Measurements from ENCODE around the gene SF1. TPM values are rescaled to one million over a fixed set of nuclear protein-coding genes. Genes with fewer than 3 reads are reported as not detected.
A peak's percentile ranks its signal among the peaks of the same experiment; 100 is the strongest.

Gene SF1
- total RNA-seq, 1 donor from 2014 or later = 183 TPM

GRCh38 chr11:64776425-64776824 lies 1.9 kb downstream of the SF1 start:
- Mint-ChIP-seq H3K9me3 (ENCODE audit: low read depth) (no peaks in the 10 kb centered on the region), H3K4me3 (ENCODE audit: unreplicated experiment) (peak overlapping the region; percentile 76), H3K27ac (ENCODE audit: unreplicated experiment) (peak overlapping the region; percentile 93), H3K27me3 (ENCODE audit: low read depth) (no peaks in the 10 kb centered on the region), H3K4me1 (ENCODE audit: low read depth) (peaks cover 33% of the 10 kb centered on the region), H3K36me3 (ENCODE audit: low read depth) (peaks cover 34% of the 10 kb centered on the region)
- TF ChIP-seq CTCF (IDR thresholded peaks at IDR 0.05) = no peak
- no peak for DNase-seq (ENCODE audit: low spot score)

- Mint-ChIP-seq H3K27me3 (ENCODE audit: low read depth) (no peaks in the 10 kb centered on the region), H3K9me3 (ENCODE audit: low read depth) (no peaks in the 10 kb centered on the region), H3K36me3 (ENCODE audit: low read depth) (peaks cover 50% of the 10 kb centered on the region), H3K4me3 (ENCODE audit: unreplicated experiment) (no peak overlapping the region), H3K4me1 (ENCODE audit: low read depth) (peaks cover 28% of the 10 kb centered on the region), H3K27ac (ENCODE audit: unreplicated experiment) (no peak overlapping the region)
- TF ChIP-seq CTCF (IDR thresholded peaks at IDR 0.05) = no peak
- no peak for DNase-seq (ENCODE audit: low spot score)
These were observed 4.2 kb downstream of the SF1 start for GRCh38 chr11:64774144-64774543.

GRCh38 chr11:64772303-64773018 lies 5.9 kb downstream of the SF1 start:
- TF ChIP-seq CTCF (IDR thresholded peaks at IDR 0.05) = no peak
- peaks cover 25% of the 10 kb centered on the region for H3K4me1 Mint-ChIP-seq (ENCODE audit: low read depth)
- H3K4me3 Mint-ChIP-seq (ENCODE audit: unreplicated experiment) = no peak overlapping the region

GRCh38 chr11:64771861-64772260 lies 6.5 kb downstream of the SF1 start:
- H3K4me1 Mint-ChIP-seq (ENCODE audit: low read depth) = peaks cover 19% of the 10 kb centered on the region
- DNase-seq (ENCODE audit: low spot score) = no peak
- TF ChIP-seq CTCF (IDR thresholded peaks at IDR 0.05) = no peak
- H3K27ac Mint-ChIP-seq (ENCODE audit: unreplicated experiment) = no peak overlapping the region
- no peaks in the 10 kb centered on the region for H3K27me3 Mint-ChIP-seq (ENCODE audit: low read depth)
- H3K36me3 Mint-ChIP-seq (ENCODE audit: low read depth) = peaks cover 70% of the 10 kb centered on the region
- H3K9me3 Mint-ChIP-seq (ENCODE audit: low read depth) = no peaks in the 10 kb centered on the region
- H3K4me3 Mint-ChIP-seq (ENCODE audit: unreplicated experiment) = no peak overlapping the region

More at GRCh38 chr11:64772303-64773018, 5.9 kb downstream of the SF1 start:
- DNase-seq (ENCODE audit: low spot score) = no peak
- H3K9me3 Mint-ChIP-seq (ENCODE audit: low read depth) = no peaks in the 10 kb centered on the region
- H3K36me3 Mint-ChIP-seq (ENCODE audit: low read depth) = peaks cover 66% of the 10 kb centered on the region
- H3K27ac Mint-ChIP-seq (ENCODE audit: unreplicated experiment) = no peak overlapping the region
- no peaks in the 10 kb centered on the region for H3K27me3 Mint-ChIP-seq (ENCODE audit: low read depth)

- H3K4me1 Mint-ChIP-seq (ENCODE audit: low read depth) = peaks cover 3% of the 10 kb centered on the region
- H3K4me3 Mint-ChIP-seq (ENCODE audit: unreplicated experiment) = no peak overlapping the region
- DNase-seq (ENCODE audit: low spot score) = peak; percentile 41
- no peak for TF ChIP-seq CTCF (IDR thresholded peaks at IDR 0.05)
- H3K27me3 Mint-ChIP-seq (ENCODE audit: low read depth) = no peaks in the 10 kb centered on the region
- H3K36me3 Mint-ChIP-seq (ENCODE audit: low read depth) = peaks cover 60% of the 10 kb centered on the region
- H3K9me3 Mint-ChIP-seq (ENCODE audit: low read depth) = no peaks in the 10 kb centered on the region
- H3K27ac Mint-ChIP-seq (ENCODE audit: unreplicated experiment) = no peak overlapping the region
These were observed 8.2 kb downstream of the SF1 start for GRCh38 chr11:64770120-64770519.

Data from chondrocyte (in vitro differentiated cells).